H54 (cell line): ENCODE data around the gene BTBD8.

ENCODE experiments used
- DNase-seq: peaks from one replicate; pipeline ENCODE4 v3.0.0; 2011; ENCODE audit warnings: low spot score, mixed read lengths; ENCODE audit not compliant: insufficient read length
- FAIRE-seq: peaks from 3 replicates; lab custom pipeline; 2011; peaks lifted over from hg19 to GRCh38; lab: Jason Lieb, UNC
- POLR2A ChIP-seq: IDR thresholded peaks from 2 replicates; pipeline ENCODE4 v1.6.1; 2011; ENCODE audit warnings: low read depth, mild to moderate bottlenecking, low read length

The BTBD8 gene

DNA sequence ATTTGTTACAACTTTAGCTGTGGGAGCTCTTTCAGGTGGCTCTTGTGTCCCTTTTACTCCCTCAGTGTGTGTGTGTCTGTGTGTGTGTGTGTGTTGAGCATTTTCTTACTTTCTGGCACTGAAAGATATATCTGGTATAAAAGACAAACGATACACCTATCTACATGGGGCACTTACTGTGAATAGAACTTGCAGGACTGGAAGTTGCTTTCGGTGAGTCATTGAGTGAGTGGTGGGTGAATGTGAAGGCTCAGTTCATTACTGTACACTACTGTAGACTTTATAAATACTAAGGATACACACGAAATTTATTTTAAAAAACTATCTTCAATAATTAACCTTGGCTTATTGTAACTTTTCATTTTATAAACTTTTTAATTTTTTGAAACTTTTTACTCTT is 38.7 kb downstream of the BTBD8 start:
- FAIRE-seq (peak; percentile 70), DNase-seq (no peak)
- TF ChIP-seq POLR2A = no peak

GRCh38 chr1:92123868-92124267 is 43.7 kb downstream of the BTBD8 start:
- TF ChIP-seq POLR2A = no peak
- FAIRE-seq (no peak), DNase-seq (no peak)

GRCh38 chr1:92125204-92125603 is 45.1 kb downstream of the BTBD8 start:
- DNase-seq = no peak
- no peak for FAIRE-seq
- TF ChIP-seq POLR2A = no peak

- DNase-seq = no peak
- no peak for FAIRE-seq
- no peak for TF ChIP-seq POLR2A
Measured at GRCh38 chr1:92126088-92126487, 45.9 kb downstream of the BTBD8 start.

- DNase-seq (no peak), FAIRE-seq (no peak)
- no peak for TF ChIP-seq POLR2A
Measured at GRCh38 chr1:92134331-92134730, 54.2 kb downstream of the BTBD8 start.

DNA sequence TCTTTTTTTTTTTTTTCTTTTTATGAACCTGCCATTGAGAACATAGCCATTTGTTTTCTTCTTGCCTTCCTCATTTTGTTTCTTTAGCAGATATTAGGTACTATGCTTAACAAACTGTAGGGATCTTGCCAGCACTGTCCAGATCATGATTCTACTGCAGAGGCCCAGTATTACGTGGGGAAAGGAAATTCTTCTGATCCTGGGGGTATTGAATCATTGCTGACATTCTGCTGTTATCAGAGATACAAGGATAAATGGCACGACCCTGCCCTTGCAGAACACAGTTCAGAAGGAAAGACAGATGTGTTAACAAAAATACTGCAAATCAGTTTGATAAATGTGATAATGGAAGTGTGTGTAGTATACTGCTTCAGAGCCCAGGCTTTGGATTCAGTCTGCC is 56.2 kb downstream of the BTBD8 start:
- DNase-seq (no peak), FAIRE-seq (peak; percentile 20)
- TF ChIP-seq POLR2A = no peak

- FAIRE-seq = no peak
- DNase-seq = no peak
- no peak for TF ChIP-seq POLR2A
Measured at GRCh38 chr1:92154934-92155333, 74.8 kb downstream of the BTBD8 start.

DNA sequence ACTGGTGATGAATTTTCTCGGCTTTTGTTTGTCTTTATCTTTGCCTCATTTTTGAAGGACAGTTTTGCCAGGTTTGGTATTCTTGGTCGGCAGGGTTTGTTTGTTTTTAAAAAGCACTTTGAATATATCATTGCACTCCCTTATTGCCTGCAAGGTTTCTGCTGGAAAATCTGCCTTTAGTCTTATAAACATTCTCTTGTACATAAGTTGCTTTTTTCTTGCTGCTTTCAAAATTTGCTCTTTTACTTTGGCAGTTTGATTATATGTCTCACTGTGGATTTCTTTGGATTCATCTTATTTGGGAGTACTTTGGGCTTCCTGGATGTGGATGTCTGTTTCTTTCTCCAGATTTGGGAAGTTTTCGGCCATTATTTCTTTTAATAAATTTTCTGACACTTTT is 79.4 kb downstream of the BTBD8 start:
- DNase-seq (no peak), FAIRE-seq (no peak)
- no peak for TF ChIP-seq POLR2A

DNA sequence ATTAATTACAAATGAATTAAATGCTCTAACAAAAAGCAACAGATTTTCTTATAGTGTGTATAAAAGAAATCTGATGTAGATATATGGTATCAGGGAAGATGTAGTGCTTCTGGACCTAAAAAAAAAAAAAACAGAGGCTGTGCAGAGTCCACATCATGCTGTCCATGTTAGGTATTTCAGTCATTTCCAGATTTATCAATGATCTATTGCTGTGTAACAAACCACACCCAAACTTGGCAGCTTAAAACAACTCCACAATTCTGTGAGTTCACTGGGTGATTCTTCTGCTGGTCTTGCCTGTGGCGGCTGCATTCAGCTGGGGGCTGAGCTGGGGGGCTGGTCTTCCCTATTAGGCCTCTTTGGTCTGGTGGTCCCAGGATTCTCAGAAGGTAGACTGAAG is 85.2 kb downstream of the BTBD8 start:
- no peak for TF ChIP-seq POLR2A
- DNase-seq (no peak), FAIRE-seq (no peak)

GRCh38 chr1:92167151-92167550 is 87.0 kb downstream of the BTBD8 start:
- no peak for TF ChIP-seq POLR2A
- FAIRE-seq = no peak
- no peak for DNase-seq

DNA sequence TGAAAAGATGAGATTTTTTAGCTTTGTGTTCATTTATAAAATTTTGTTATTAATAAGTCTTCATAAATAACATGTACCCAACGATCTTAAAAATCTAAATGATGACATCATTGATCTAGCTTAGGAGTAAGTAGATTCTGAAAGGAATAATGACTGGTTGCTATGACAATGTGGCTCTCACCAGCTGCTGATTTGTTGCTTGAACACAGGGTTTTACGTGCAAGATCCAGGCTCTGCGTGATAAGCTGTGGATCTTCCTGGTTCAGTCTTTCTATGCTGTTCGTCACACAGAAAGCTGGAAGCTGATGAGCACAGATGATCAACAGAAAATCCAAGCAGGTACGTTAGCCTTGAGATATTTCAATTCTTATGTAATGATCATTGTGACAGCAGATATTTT is 88.5 kb downstream of the BTBD8 start:
- DNase-seq (no peak), FAIRE-seq (no peak)
- TF ChIP-seq POLR2A = no peak

GRCh38 chr1:92169214-92170005 is 89.3 kb downstream of the BTBD8 start:
- DNase-seq (no peak), FAIRE-seq (no peak)
- no peak for TF ChIP-seq POLR2A

DNA sequence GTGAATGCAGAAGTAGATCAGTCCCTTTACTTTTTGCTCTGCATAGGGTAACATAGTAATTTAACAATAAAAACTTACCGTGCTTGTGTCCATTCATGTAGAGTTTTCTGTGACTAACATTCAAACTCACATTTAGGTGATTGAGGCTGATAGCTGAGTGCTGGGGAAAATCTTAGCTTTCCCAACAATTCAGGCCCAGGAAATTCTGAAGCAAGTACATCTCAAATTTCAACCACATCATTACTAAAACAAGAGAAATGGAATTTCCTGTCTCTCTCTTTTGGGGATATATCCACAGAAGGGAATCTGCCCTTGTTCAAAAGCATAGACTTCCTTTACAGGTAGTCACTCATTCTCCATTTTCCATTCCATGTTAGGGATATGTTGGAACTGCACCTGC is 104.5 kb downstream of the BTBD8 start:
- no peak for DNase-seq
- TF ChIP-seq POLR2A = no peak
- peak; percentile 77 for FAIRE-seq

- FAIRE-seq (no peak), DNase-seq (no peak)
- TF ChIP-seq POLR2A = no peak
Measured at GRCh38 chr1:92186081-92186480, 105.9 kb downstream of the BTBD8 start.
